HepG2 (cell line): Measurements from ENCODE around the gene TTC28. TPM values are rescaled to one million over a fixed set of nuclear protein-coding genes. Genes with fewer than 3 reads are reported as not detected.

Source experiments
- CHCHD3 ChIP-seq: sonication (generic); formaldehyde crosslinking; IDR thresholded peaks from 2 replicates; pipeline ENCODE4 v1.8.0; 2022; ENCODE audit warnings: mild to moderate bottlenecking, missing genetic modification reagents, moderate library complexity
- GABPB1 ChIP-seq: IDR thresholded peaks from 2 replicates; pipeline ENCODE4 v1.6.1; 2016; ENCODE audit warnings: mild to moderate bottlenecking, missing genetic modification reagents, moderate library complexity, missing compliant biosample characterization
- POGZ ChIP-seq: sonication (generic); formaldehyde crosslinking; IDR thresholded peaks from 2 replicates; pipeline ENCODE4 v1.4.0; 2020; ENCODE audit warnings: mild to moderate bottlenecking, missing genetic modification reagents
- POLR2A ChIP-seq, 2 experiments: IDR thresholded peaks; 2 replicates each; pipeline ENCODE4 v1.6.1; 2011; ENCODE audit warnings: low read depth in 2 of 2, low read length in 2 of 2, mild to moderate bottlenecking in 1 of 2, moderate library complexity in 1 of 2; ENCODE audit not compliant: insufficient read depth in 1 of 2
- ZNF253 ChIP-seq: sonication (generic); formaldehyde crosslinking; IDR thresholded peaks from 2 replicates; pipeline ENCODE4 v1.8.0; 2022; ENCODE audit warnings: mild to moderate bottlenecking, missing genetic modification reagents, borderline replicate concordance
- ZNF589 ChIP-seq: sonication (generic); formaldehyde crosslinking; conservative IDR thresholded peaks from 2 replicates; pipeline ENCODE4 v1.8.0; 2022; ENCODE audit warnings: mild to moderate bottlenecking, moderate library complexity, missing genetic modification reagents
- ZNF619 ChIP-seq: sonication (generic); formaldehyde crosslinking; IDR thresholded peaks from 2 replicates; pipeline ENCODE4 v1.4.0; 2020; ENCODE audit warnings: mild to moderate bottlenecking, missing genetic modification reagents
- ZNF709 ChIP-seq: sonication (generic); formaldehyde crosslinking; IDR thresholded peaks from 2 replicates; pipeline ENCODE4 v1.5.0; 2020; ENCODE audit warnings: mild to moderate bottlenecking, missing genetic modification reagents
- ZNF724P ChIP-seq: sonication (generic); formaldehyde crosslinking; IDR thresholded peaks from 2 replicates; pipeline ENCODE4 v1.8.0; 2022; ENCODE audit warnings: missing genetic modification reagents, borderline replicate concordance
- polyA plus RNA-seq, 8 experiments: library from polyadenylated mRNA; depleted of rRNA in 3 of 8; stranded (reverse) in 7 of 8; unstranded in 1 of 8; fragments of >200 nt; fragmentation: Illumina TruSeq in 4 of 8; extraction: Trizol in 4 of 8; gene quantifications; 2 replicates each; pipeline versions ENCODE4 v1.2.1 to v1.2.3, GENCODE V29; 2011 to 2016; ENCODE audit warnings: low read depth in 4 of 8, missing spikeins in 1 of 8, mixed read lengths in 1 of 8; ENCODE audit not compliant: insufficient read depth in 1 of 8
- total RNA-seq, 5 experiments: library from RNA; depleted of rRNA; stranded (reverse); fragments of >200 nt; fragmentation: Illumina TruSeq; extraction: Trizol; gene quantifications; 2 replicates each; pipeline ENCODE4 v1.2.3, GENCODE V29; 2016; ENCODE audit warnings: low read depth in 1 of 5
- TF ChIP-seq, protein P1 (sequence below): sonication (generic); formaldehyde crosslinking; IDR thresholded peaks from 2 replicates; pipeline ENCODE4 v1.9.0; 2021; ENCODE audit warnings: mild to moderate bottlenecking, missing genetic modification reagents
- TF ChIP-seq, protein P2 (sequence below): sonication (generic); formaldehyde crosslinking; IDR thresholded peaks from 2 replicates; pipeline ENCODE4 v1.8.1; 2022; ENCODE audit warnings: mild to moderate bottlenecking, missing genetic modification reagents
- TF ChIP-seq, protein P3 (sequence below): sonication (generic); formaldehyde crosslinking; IDR thresholded peaks from 2 replicates; pipeline ENCODE4 v1.4.0; 2020; ENCODE audit warnings: mild to moderate bottlenecking, missing genetic modification reagents
- TF ChIP-seq, protein P4 (sequence below): sonication (generic); formaldehyde crosslinking; IDR thresholded peaks from 2 replicates; pipeline ENCODE4 v1.8.1; 2023; ENCODE audit warnings: mild to moderate bottlenecking, missing genetic modification reagents
- TF ChIP-seq, protein P5 (sequence below): sonication (generic); formaldehyde crosslinking; IDR thresholded peaks from 2 replicates; pipeline ENCODE4 v1.5.1; 2020; ENCODE audit warnings: missing genetic modification reagents, mild to moderate bottlenecking, borderline replicate concordance

The TTC28 gene
- total and polyA plus RNA-seq, 2 of the 13 experiments (the other 11 are each of a cell fraction or from before 2014, with no cell fraction given) = 4.2 to 13.1 TPM

DNA sequence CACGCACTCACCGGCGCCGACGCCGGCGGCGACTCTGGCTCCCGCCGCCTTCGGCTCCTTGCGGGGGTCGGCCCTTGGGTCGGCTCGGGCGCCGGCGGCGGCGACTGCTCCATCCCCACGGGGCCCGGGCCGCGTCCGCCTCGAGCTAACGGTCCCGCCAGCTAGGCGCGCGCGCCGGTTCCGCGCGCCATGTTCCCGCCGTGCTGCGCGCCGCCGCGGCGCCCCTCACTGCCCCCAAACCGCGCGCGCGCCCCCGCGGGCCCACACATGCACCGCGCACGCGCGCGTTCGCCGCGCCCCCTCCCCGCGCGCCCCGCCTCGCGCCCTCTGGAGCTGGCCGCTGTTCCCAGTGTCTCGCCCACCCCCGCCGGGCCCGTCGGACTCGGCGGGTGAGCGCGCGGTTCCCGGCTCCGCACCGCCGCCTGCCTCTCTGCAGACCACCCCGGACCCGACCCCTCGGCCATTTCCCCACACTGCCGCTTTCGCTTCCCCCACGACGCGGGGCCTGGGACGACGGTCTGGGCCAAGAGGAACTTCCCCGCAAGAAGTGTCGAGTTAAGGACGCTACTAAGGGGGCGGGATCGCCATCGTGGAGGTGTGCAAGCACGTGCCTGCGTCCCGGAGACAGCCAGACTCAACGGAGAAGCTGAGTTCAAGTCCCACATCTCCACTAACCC lies at the start of gene TTC28 (continued):
- TF ChIP-seq, protein P1, sequence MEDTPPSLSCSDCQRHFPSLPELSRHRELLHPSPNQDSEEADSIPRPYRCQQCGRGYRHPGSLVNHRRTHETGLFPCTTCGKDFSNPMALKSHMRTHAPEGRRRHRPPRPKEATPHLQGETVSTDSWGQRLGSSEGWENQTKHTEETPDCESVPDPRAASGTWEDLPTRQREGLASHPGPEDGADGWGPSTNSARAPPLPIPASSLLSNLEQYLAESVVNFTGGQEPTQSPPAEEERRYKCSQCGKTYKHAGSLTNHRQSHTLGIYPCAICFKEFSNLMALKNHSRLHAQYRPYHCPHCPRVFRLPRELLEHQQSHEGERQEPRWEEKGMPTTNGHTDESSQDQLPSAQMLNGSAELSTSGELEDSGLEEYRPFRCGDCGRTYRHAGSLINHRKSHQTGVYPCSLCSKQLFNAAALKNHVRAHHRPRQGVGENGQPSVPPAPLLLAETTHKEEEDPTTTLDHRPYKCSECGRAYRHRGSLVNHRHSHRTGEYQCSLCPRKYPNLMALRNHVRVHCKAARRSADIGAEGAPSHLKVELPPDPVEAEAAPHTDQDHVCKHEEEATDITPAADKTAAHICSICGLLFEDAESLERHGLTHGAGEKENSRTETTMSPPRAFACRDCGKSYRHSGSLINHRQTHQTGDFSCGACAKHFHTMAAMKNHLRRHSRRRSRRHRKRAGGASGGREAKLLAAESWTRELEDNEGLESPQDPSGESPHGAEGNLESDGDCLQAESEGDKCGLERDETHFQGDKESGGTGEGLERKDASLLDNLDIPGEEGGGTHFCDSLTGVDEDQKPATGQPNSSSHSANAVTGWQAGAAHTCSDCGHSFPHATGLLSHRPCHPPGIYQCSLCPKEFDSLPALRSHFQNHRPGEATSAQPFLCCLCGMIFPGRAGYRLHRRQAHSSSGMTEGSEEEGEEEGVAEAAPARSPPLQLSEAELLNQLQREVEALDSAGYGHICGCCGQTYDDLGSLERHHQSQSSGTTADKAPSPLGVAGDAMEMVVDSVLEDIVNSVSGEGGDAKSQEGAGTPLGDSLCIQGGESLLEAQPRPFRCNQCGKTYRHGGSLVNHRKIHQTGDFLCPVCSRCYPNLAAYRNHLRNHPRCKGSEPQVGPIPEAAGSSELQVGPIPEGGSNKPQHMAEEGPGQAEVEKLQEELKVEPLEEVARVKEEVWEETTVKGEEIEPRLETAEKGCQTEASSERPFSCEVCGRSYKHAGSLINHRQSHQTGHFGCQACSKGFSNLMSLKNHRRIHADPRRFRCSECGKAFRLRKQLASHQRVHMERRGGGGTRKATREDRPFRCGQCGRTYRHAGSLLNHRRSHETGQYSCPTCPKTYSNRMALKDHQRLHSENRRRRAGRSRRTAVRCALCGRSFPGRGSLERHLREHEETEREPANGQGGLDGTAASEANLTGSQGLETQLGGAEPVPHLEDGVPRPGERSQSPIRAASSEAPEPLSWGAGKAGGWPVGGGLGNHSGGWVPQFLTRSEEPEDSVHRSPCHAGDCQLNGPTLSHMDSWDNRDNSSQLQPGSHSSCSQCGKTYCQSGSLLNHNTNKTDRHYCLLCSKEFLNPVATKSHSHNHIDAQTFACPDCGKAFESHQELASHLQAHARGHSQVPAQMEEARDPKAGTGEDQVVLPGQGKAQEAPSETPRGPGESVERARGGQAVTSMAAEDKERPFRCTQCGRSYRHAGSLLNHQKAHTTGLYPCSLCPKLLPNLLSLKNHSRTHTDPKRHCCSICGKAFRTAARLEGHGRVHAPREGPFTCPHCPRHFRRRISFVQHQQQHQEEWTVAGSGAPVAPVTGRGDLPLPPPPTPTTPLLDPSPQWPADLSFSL = 0 out of 2 replicates have a peak, but pooled peaks have one; percentile 57
- TF ChIP-seq POLR2A (IDR thresholded peaks at IDR 0.05; ENCODE audit: insufficient read depth in 1 of 2, low read depth in 2 of 2, low read length in 2 of 2) (peak in 1 of 2 experiments; percentile 51; a peak in 2 of 4 replicates), POGZ (CRISPR knock-in tag) (0 out of 2 replicates have a peak, but pooled peaks have one; percentile 46), CHCHD3 (CRISPR knock-in tag) (peak; percentile 30; the same call in 1 of the 2 replicates), ZNF619 (CRISPR knock-in tag) (0 out of 2 replicates have a peak, but pooled peaks have one; percentile 41), ZNF589 (CRISPR knock-in tag) (peak; percentile 82), ZNF724P (peak; percentile 87), GABPB1 (CRISPR knock-in tag) (peak; percentile 65), ZNF709 (CRISPR knock-in tag) (peak; percentile 73; the same call in 1 of the 2 replicates), ZNF253 (CRISPR knock-in tag) (0 out of 2 replicates have a peak, but pooled peaks have one; percentile 31)
- TF ChIP-seq, protein P2, sequence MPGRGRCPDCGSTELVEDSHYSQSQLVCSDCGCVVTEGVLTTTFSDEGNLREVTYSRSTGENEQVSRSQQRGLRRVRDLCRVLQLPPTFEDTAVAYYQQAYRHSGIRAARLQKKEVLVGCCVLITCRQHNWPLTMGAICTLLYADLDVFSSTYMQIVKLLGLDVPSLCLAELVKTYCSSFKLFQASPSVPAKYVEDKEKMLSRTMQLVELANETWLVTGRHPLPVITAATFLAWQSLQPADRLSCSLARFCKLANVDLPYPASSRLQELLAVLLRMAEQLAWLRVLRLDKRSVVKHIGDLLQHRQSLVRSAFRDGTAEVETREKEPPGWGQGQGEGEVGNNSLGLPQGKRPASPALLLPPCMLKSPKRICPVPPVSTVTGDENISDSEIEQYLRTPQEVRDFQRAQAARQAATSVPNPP (CRISPR knock-in tag) = peak; percentile 86; the same call in 1 of the 2 replicates
- TF ChIP-seq, protein P3, sequence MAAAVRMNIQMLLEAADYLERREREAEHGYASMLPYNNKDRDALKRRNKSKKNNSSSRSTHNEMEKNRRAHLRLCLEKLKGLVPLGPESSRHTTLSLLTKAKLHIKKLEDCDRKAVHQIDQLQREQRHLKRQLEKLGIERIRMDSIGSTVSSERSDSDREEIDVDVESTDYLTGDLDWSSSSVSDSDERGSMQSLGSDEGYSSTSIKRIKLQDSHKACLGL (CRISPR knock-in tag) = peak; percentile 84
- TF ChIP-seq, protein P4, sequence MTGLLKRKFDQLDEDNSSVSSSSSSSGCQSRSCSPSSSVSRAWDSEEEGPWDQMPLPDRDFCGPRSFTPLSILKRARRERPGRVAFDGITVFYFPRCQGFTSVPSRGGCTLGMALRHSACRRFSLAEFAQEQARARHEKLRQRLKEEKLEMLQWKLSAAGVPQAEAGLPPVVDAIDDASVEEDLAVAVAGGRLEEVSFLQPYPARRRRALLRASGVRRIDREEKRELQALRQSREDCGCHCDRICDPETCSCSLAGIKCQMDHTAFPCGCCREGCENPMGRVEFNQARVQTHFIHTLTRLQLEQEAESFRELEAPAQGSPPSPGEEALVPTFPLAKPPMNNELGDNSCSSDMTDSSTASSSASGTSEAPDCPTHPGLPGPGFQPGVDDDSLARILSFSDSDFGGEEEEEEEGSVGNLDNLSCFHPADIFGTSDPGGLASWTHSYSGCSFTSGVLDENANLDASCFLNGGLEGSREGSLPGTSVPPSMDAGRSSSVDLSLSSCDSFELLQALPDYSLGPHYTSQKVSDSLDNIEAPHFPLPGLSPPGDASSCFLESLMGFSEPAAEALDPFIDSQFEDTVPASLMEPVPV (CRISPR knock-in tag) = peak; percentile 80; the same call in 1 of the 2 replicates
- TF ChIP-seq, protein P5, sequence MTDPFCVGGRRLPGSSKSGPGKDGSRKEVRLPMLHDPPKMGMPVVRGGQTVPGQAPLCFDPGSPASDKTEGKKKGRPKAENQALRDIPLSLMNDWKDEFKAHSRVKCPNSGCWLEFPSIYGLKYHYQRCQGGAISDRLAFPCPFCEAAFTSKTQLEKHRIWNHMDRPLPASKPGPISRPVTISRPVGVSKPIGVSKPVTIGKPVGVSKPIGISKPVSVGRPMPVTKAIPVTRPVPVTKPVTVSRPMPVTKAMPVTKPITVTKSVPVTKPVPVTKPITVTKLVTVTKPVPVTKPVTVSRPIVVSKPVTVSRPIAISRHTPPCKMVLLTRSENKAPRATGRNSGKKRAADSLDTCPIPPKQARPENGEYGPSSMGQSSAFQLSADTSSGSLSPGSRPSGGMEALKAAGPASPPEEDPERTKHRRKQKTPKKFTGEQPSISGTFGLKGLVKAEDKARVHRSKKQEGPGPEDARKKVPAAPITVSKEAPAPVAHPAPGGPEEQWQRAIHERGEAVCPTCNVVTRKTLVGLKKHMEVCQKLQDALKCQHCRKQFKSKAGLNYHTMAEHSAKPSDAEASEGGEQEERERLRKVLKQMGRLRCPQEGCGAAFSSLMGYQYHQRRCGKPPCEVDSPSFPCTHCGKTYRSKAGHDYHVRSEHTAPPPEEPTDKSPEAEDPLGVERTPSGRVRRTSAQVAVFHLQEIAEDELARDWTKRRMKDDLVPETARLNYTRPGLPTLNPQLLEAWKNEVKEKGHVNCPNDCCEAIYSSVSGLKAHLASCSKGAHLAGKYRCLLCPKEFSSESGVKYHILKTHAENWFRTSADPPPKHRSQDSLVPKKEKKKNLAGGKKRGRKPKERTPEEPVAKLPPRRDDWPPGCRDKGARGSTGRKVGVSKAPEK (CRISPR knock-in tag) = 0 out of 2 replicates have a peak, but pooled peaks have one; percentile 55
